Lung (tissue), 12 donors: ENCODE results near the gene FBF1. TPM values are rescaled to one million over a fixed set of nuclear protein-coding genes. Genes with fewer than 3 reads are reported as not detected.
A peak's percentile ranks its signal among the peaks of the same experiment; 100 is the strongest.

Source experiments
- ATAC-seq: fragments of 200-7000 bp; cut with Tn5 transposase; one replicate; pipeline ENCODE4 v1.9.1; 2020; ENCODE audit warnings: moderate number of reproducible peaks; ENCODE audit not compliant: insufficient read depth, low FRiP score
- DNase-seq, 3 donors: peaks; one replicate each; pipeline ENCODE4 v3.0.0-alpha.2; 2013 to 2017
- H3K27ac ChIP-seq, 2 donors: one replicate each; pipeline ENCODE4 v1.5.1; 2013; ENCODE audit warnings: mild to moderate bottlenecking in 2 of 2, moderate library complexity in 2 of 2, control low read depth in 1 of 2, inconsistent platforms in 1 of 2, low read depth in 1 of 2, low read length in 1 of 2
- H3K27me3 ChIP-seq, 3 donors: one replicate each; pipeline ENCODE4 v1.5.1; 2013; ENCODE audit warnings: low read length in 2 of 3; ENCODE audit not compliant: control insufficient read depth in 3 of 3, insufficient read depth in 3 of 3
- H3K36me3 ChIP-seq, 4 donors: one replicate each; pipeline ENCODE4 v1.5.1; 2013; ENCODE audit warnings: low read length in 4 of 4, mild to moderate bottlenecking in 1 of 4, moderate library complexity in 1 of 4; ENCODE audit not compliant: control insufficient read depth in 4 of 4, insufficient read depth in 4 of 4
- H3K4me1 ChIP-seq, 5 donors: one replicate each; pipeline ENCODE4 v1.5.1; 2013; ENCODE audit warnings: low read length in 5 of 5, mild to moderate bottlenecking in 2 of 5, moderate library complexity in 1 of 5; ENCODE audit not compliant: control insufficient read depth in 5 of 5, insufficient read depth in 5 of 5
- H3K4me3 ChIP-seq: one replicate; pipeline ENCODE4 v1.5.1; 2013; ENCODE audit warnings: mild to moderate bottlenecking, control low read depth, moderate library complexity
- H3K9ac ChIP-seq, 2 donors: one replicate each; pipeline ENCODE4 v1.5.1; 2013; ENCODE audit warnings: low read length in 2 of 2, control low read depth in 1 of 2; ENCODE audit not compliant: insufficient read depth in 1 of 2
- H3K9me3 ChIP-seq, 4 donors: one replicate each; pipeline ENCODE4 v1.5.1; 2013; ENCODE audit warnings: low read length in 3 of 4, mild to moderate bottlenecking in 1 of 4, moderate library complexity in 1 of 4; ENCODE audit not compliant: control insufficient read depth in 4 of 4, insufficient read depth in 3 of 4
- WGBS, 2 donors: extraction: QIAGEN DNeasy Blood & Tissue Kit; methylation state at CpG; one replicate each; pipeline ENCODE4 v1.1.7; 2013; 5-methylcytosine and 5-hydroxymethylcytosine counted together
- polyA plus RNA-seq, 2 donors: library from polyadenylated mRNA; stranded (reverse); fragments of 200-250 nt; gene quantifications; one replicate each; pipeline ENCODE4 v1.2.1, GENCODE V29; 2013
- total RNA-seq, 2 donors: library from RNA; depleted of rRNA in 1 of 2; stranded (reverse); fragments of >200 nt in 1 of 2; gene quantifications; one replicate each; pipeline ENCODE4 v1.2.1, GENCODE V29; 2014 to 2021
- TF ChIP-seq, protein P1 (sequence below): IDR thresholded peaks from 2 replicates; pipeline ENCODE4 v1.5.1; 2012; ENCODE audit warnings: mild to moderate bottlenecking; ENCODE audit errors: control extremely low read depth, extremely low read depth
- donor health status: control.
- donor health status: control.
- donor health status: Bipolar disorder and iron deficiency.
- donor health status: healthy.
- donor health status: DM: yes; HTN: yes; CAD: no.

The FBF1 gene
- total and polyA plus RNA-seq, 4 donors, result 4.6 to 18.7 (median 13.1) TPM

DNA sequence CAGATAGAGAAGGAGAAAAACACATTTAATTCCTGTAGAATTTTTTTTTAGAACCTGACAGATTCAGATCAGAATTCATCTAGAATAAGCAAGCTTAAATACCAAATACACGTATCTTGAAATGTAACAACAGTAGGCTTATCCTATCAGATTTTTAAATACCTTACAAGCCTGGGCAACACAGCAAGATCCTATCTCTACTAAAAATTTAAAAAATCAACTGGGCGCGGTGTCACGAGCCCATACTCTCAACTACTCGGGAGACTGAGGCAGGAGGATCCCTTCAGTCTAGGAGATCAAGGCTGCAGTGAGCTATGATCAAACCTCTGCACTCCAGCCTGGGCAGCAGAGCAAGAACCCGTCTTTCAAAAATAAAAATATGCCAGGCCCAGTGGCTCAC is 24.6 kb upstream of the FBF1 start:
- Histone ChIP-seq H3K4me3 (no peak overlapping the region), H3K9ac (no peak overlapping the region), H3K36me3 (peaks cover 1 to 3% (median 1%) of the 10 kb centered on the region in 4 donors), H3K27me3 (no peaks in the 10 kb centered on the region), H3K27ac (no peak overlapping the region), H3K4me1 (peaks cover 0 to 4% (median 0%) of the 10 kb centered on the region in 5 donors), H3K9me3 (no peaks in the 10 kb centered on the region)
- TF ChIP-seq, protein P1, sequence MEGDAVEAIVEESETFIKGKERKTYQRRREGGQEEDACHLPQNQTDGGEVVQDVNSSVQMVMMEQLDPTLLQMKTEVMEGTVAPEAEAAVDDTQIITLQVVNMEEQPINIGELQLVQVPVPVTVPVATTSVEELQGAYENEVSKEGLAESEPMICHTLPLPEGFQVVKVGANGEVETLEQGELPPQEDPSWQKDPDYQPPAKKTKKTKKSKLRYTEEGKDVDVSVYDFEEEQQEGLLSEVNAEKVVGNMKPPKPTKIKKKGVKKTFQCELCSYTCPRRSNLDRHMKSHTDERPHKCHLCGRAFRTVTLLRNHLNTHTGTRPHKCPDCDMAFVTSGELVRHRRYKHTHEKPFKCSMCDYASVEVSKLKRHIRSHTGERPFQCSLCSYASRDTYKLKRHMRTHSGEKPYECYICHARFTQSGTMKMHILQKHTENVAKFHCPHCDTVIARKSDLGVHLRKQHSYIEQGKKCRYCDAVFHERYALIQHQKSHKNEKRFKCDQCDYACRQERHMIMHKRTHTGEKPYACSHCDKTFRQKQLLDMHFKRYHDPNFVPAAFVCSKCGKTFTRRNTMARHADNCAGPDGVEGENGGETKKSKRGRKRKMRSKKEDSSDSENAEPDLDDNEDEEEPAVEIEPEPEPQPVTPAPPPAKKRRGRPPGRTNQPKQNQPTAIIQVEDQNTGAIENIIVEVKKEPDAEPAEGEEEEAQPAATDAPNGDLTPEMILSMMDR, result no peak
- ATAC-seq (no peak), DNase-seq (no peak)
- WGBS, 2 donors, result 96% methylated on average over 6 of the region's 6 CpGs

DNA sequence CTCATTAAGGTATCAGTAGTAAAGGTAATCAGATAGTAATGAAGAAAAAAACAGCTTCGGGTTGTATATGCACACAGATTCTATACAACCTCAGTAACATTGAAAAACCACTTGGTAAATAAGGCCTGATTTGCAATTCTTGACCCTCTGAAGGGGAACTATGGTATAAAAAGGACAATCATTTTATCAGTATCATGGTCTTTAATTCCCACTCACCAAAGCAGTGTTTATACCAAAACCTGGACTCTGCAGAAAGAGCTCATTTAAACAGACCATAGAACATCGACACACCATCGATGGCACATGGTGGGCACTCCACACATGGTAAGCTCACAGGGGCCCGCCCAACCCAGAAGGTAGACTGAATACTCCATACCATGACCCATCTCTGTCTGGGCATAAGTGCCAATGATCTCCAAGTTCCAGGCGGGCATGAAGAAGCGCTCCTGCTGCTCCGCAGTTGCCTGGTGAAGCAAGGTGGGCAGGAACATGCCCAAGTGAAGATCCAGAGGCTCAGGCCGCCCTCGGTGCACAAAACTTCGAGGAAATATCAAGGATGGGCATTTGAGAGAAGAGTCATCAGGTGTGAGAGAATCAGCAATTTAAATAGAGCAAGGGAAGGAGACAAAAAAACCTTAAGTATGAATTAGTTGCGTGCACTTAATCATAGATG is 19.1 kb upstream of the FBF1 start:
- peak overlapping the region in 1 of 2 donors; percentile 23 for H3K9ac ChIP-seq
- WGBS, 2 donors, result 95 to 97% methylated on average over 11 of the region's 11 CpGs
- no peak for ATAC-seq
- H3K27me3 ChIP-seq, result no peaks in the 10 kb centered on the region
- no peak overlapping the region for H3K4me3 ChIP-seq
- no peak for DNase-seq
- H3K27ac ChIP-seq, result no peak overlapping the region
- peaks cover 0 to 20% (median 0%) of the 10 kb centered on the region in 5 donors for H3K4me1 ChIP-seq
- TF ChIP-seq, protein P1, result no peak
- peaks cover 7 to 18% (median 14%) of the 10 kb centered on the region in 4 donors for H3K36me3 ChIP-seq
- H3K9me3 ChIP-seq, result no peaks in the 10 kb centered on the region

DNA sequence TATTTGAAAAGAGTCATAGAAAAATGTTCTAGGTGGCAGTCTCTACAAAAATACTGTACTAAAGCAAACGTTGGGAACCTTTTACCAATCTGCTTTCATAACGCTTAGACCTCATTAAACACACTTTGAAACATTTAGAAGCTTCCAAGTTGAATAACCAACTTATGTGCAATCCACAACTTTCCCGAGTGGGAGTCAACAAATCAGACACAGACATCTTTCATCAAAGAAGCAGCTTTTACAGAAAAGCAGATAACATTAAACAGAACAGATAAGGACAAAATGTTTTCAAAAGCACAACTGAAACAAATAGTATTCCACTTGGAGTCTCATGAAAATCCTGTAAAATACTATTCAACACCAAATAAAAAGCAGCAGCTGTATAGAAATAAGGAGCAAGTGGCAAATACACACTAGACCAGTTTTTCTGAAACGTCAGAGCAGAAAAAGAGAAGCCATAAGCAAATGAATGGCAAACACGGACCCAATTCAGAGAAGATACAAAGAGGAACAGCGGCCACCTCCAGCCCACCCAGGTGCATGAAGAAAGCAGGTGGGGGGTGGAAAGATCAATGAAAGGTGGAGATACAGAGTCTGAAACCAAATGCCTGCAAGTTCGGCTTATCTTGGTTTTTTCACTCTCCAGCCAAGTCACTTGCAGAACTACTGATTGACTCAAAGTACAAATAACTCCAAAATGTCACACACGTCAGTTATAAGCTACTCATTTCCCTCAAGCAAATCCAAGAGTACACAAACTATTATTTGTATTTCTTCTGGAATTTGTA is 18.4 kb upstream of the FBF1 start:
- ATAC-seq (no peak), DNase-seq (peak in 2 of 3 donors; percentile 43 to 67)
- Histone ChIP-seq H3K4me1 (peaks cover 0 to 20% (median 0%) of the 10 kb centered on the region in 5 donors), H3K4me3 (no peak overlapping the region), H3K36me3 (peaks cover 9 to 21% (median 14%) of the 10 kb centered on the region in 4 donors), H3K9ac (no peak overlapping the region), H3K9me3 (no peaks in the 10 kb centered on the region), H3K27ac (no peak overlapping the region), H3K27me3 (no peaks in the 10 kb centered on the region)
- TF ChIP-seq, protein P1, result no peak
- WGBS, 2 donors, result 59 to 80% methylated on average over 8 of the region's 8 CpGs
